Endometrial microvascular endothelial cells (primary cell): ENCODE results near the gene ST3GAL4. TPM values are rescaled to one million over a fixed set of nuclear protein-coding genes. Genes with fewer than 3 reads are reported as not detected.
"Not testable (repeated sequence)": the region's sequence is repeated elsewhere in the genome, so short reads cannot be mapped to it uniquely, and the experiment has no call there.

ENCODE experiments used
- in situ Hi-C: cut with HindIII; loops from 2 replicates; pipeline ENCODE4 v1.10.0; 2017; ENCODE audit warnings: low sequenced_read_pairs, low pct_unique_long_range_greater_than_20kb; ENCODE audit errors: inconsistent ontology term
- total RNA-seq: library from RNA; depleted of rRNA; stranded (reverse); fragments of >200 nt; gene quantifications from one replicate; pipeline ENCODE4 v1.2.3, GENCODE V29; 2015; ENCODE audit errors: inconsistent ontology term

The ST3GAL4 gene
- total RNA-seq, 1 donor from 2014 or later: 33.8 TPM

- in situ Hi-C loops: no loop called here
These were observed 3.3 kb downstream of the ST3GAL4 start for GRCh38 chr11:126358763-126359160.

GRCh38 chr11:126359431-126360048 lies 4.1 kb downstream of the ST3GAL4 start:
- in situ Hi-C loops: no loop called here

- in situ Hi-C loops: no loop called here
These were observed 4.6 kb downstream of the ST3GAL4 start for GRCh38 chr11:126360049-126360446.

GRCh38 chr11:126361400-126361799 lies 5.9 kb downstream of the ST3GAL4 start:
- in situ Hi-C loops: no loop called here

GRCh38 chr11:126362879-126363655 lies 7.6 kb downstream of the ST3GAL4 start:
- in situ Hi-C loops: no loop called here

- in situ Hi-C loops: no loop called here
These were observed 8.3 kb downstream of the ST3GAL4 start for GRCh38 chr11:126363706-126364248.

- in situ Hi-C loops: not testable (repeated sequence)
These were observed 9.2 kb downstream of the ST3GAL4 start for GRCh38 chr11:126364735-126365134.

GRCh38 chr11:126365508-126365907 lies 10.0 kb downstream of the ST3GAL4 start:
- in situ Hi-C loops: not testable (repeated sequence)

- in situ Hi-C loops: no loop called here
These were observed 10.8 kb downstream of the ST3GAL4 start for GRCh38 chr11:126366064-126366822.

GRCh38 chr11:126366823-126367654 lies 11.6 kb downstream of the ST3GAL4 start:
- in situ Hi-C loops: not testable (repeated sequence)

GRCh38 chr11:126367806-126368205 lies 12.3 kb downstream of the ST3GAL4 start:
- in situ Hi-C loops: not testable (repeated sequence)

GRCh38 chr11:126368336-126369119 lies 13.0 kb downstream of the ST3GAL4 start:
- in situ Hi-C loops: not testable (repeated sequence)

- in situ Hi-C loops: no loop called here
These were observed 14.5 kb downstream of the ST3GAL4 start for GRCh38 chr11:126370016-126370415.

- in situ Hi-C loops: no loop called here
These were observed 16.1 kb downstream of the ST3GAL4 start for GRCh38 chr11:126371595-126371994.

- in situ Hi-C loops: not testable (repeated sequence)
These were observed 18.0 kb downstream of the ST3GAL4 start for GRCh38 chr11:126373389-126374066.

- in situ Hi-C loops: not testable (repeated sequence)
These were observed 19.2 kb downstream of the ST3GAL4 start for GRCh38 chr11:126374562-126375300.

- in situ Hi-C loops: no loop called here
These were observed 20.2 kb downstream of the ST3GAL4 start for GRCh38 chr11:126375726-126376125.
